Fibroblast of skin of right biceps (primary cell): ENCODE measurements around the gene FZD7.

Experiments used
- DNase-seq: peaks from one replicate; pipeline ENCODE4 v3.0.0-alpha.2; 2013

Gene FZD7

DNA sequence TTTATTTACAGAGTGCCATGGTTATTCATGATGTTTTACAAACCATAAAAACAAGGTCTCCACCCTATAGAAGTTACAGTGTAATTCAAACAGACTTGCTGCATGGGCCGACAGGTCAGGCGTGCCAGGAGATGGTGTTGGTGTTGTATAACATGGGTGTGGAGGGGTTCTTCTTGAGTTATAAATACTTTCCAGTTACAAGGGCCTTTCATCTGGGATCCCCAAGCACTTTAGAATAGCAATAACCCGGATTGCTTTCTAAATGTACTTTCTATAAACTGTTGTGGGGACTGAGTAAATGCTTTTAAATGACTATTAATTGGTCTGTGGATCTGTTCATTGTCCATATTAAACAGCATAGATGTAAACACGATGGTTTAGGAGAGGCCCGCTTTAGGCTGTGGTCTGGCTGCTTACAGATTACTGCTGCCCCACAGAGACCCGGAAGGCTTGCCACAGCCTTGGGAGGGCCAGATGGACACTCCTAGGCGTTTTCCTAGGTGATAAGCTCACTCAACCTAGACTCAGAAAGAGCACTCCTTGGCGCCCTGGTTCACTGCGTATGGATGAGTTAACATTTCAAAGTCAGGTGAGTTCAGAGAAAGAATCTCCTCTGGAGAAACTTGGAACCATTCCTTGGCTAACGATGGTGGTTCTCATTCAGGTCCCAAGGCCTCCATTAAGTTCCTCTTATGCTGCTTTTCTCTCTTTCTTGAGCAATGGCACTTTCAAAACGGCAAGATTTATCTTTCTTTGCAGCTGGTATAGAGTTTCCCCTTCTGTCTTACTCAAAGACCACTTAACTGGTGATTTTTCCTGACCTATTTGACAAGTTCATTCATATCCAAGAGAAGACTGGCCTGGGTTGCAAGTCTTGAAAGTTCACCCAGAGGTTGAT is 35.8 kb downstream of the FZD7 start:
- DNase-seq = no peak

DNA sequence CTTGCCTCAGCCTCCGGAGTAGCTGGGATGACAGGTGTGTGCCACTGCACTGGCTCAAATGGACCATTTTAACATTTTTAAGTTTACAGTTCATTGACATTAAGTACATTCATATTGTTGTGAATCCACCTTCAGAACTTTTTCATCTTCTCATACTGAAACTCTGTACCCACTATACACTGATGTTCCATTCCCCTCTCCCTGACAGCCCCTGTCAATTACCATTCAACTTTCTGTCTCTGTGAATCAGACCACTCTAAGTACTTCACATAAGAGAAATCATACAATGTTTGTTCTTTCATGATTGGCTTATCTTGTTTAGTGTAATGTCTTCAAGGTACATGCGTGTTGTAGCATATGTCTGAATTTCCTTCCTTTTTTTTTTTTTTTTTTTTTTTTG is 37.5 kb downstream of the FZD7 start:
- DNase-seq = no peak

DNA sequence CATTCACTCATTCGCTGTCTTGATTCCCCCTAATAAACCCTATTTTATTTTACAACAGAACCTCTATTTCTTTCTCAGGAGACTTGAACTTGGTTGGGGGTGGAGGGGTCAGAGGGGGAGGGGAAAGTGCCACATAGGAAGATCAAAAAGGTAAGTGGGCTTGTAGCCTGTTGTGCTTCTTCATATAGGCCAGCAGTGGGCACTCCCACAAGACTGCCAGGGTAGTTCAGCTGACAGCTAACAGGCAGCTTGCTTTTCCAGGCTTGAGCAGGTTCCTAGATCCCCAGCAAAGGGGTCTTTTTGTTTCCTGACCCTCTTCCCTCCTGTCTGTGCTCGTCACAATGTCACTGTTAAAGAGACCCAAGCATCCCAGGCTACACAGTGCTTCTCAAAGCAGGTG is 38.6 kb downstream of the FZD7 start:
- no peak for DNase-seq

DNA sequence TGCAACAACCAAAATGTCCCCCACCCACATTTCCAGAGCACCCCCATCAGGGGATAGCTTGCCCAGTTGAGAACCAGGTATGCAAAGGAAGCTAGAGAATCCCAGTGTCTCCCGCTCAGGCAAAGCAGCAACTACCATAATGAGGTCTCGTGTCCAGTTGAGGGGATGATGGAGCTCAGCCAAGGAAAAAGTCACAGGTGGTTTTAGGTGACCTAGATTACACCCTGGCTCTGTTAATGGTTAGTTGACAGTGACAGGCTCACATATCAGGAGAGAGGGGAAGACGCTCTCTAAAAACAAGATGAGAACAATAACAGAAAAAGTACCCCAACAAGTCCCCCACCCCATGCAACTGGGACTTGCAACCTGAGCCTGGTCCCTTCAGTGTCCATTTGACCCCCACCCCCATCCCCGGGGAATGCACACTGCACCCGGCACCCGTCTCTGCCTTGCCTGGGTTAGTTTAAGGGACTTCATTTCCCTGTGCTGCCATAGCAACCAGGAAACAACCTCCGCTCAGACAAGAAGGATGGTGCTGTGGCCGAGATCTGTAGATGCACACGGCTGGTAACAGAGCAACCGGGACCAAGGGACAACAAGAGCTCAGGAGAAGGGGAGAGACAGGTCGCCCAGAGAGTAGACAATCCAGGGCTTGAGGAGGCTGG is 39.2 kb downstream of the FZD7 start, which contains the start of gene KIAA2012:
Gene KIAA2012 (plus strand): TSS at position 519 of the 665 bp plus-strand sequence. CDS start 373 bp downstream, outside the sequence.
- no peak for DNase-seq

DNA sequence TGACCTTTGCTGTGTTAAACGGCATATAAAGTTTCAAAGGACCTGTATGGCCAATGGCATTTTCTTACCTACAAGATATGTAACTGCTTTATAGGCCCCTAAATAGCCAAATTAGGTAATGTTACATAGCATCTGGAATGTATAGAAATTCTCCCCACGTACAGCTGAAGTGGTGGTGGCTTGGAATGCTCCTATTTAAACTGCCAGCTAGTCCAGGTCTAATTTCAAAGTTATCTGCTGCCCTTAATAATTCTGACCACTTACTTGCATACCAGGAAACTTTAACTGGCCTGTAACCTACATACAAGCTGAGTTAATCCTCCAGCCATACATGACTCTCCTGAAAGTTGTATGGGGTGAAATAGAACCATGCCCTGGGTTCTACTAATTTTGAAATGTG is 40.7 kb downstream of the FZD7 start:
- peak; percentile 39 for DNase-seq

DNA sequence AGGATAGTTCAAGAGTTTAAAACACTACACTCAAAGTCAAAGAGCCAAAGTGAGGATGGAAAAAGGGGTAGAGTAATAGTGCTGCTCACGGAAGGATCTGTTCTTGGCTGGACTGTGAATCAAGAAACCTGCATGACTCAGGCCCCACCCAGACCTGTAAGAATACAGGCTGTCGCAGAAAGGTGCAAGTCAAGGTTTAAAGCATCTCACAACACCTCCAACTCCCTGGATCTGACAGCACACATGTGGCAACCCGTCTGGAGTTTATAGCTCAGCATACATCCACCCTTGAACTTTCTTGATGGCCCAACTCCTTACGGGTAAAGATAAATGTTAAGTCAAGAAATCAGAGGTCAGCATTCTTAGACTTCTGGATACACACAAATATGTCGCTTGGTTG is 45.7 kb downstream of the FZD7 start:
- DNase-seq = no peak

DNA sequence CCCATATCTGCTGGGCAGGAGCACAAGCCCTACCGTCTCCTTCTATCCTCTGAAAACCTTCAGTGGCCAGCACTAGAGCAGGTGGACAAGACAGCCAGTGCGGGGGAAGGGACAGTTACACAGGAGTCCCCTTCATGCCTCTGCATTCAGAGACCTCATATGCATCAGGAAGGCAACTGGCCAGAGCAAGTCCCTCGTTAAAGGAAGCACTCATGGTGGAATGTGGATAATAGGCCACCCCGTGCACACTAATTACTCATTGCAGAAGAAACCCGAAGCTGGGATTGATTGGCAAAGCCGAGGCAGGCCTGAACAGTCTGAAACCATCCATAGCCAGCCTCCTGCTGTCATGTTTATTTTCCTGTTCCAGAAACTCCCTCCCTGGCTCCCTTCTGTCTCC is 50.6 kb downstream of the FZD7 start:
- DNase-seq = peak; percentile 56
